DMS 273 treated with DMSO at 0.1 percent for 48 hours (cell line): ENCODE results near the gene FAM20C.
"Not testable (repeated sequence)": the region's sequence is repeated elsewhere in the genome, so short reads cannot be mapped to it uniquely, and the experiment has no call there.

Experiments
- DNase-seq: peaks from one replicate; lab custom pipeline; 2025; lab: John Stamatoyannopoulos, UW

The FAM20C gene

GRCh38 chr7:259191-259505, 66.8 kb downstream of the FAM20C start:
- no peak for DNase-seq

GRCh38 chr7:259751-260405, 67.5 kb downstream of the FAM20C start:
- no peak for DNase-seq

- DNase-seq: no peak
Measured at GRCh38 chr7:260441-261281, 68.3 kb downstream of the FAM20C start.

GRCh38 chr7:261341-262250, 69.2 kb downstream of the FAM20C start:
- DNase-seq: no peak

- DNase-seq: no peak
Measured at GRCh38 chr7:262251-262572, 69.8 kb downstream of the FAM20C start.

GRCh38 chr7:262631-263311, 70.4 kb downstream of the FAM20C start:
- not testable (repeated sequence) for DNase-seq

- DNase-seq: not testable (repeated sequence)
Measured at GRCh38 chr7:263483-264351, 71.3 kb downstream of the FAM20C start.

GRCh38 chr7:264541-265191, 72.3 kb downstream of the FAM20C start:
- DNase-seq: no peak

GRCh38 chr7:265192-265997, 73.0 kb downstream of the FAM20C start:
- no peak for DNase-seq

- DNase-seq: no peak
Measured at GRCh38 chr7:265998-266850, 73.9 kb downstream of the FAM20C start.

- no peak for DNase-seq
Measured at GRCh38 chr7:266851-267840, 74.8 kb downstream of the FAM20C start.

GRCh38 chr7:268991-269390, 76.6 kb downstream of the FAM20C start:
- no peak for DNase-seq

- DNase-seq: no peak
Measured at GRCh38 chr7:269721-270120, 77.3 kb downstream of the FAM20C start.

GRCh38 chr7:270351-270983, 78.1 kb downstream of the FAM20C start:
- DNase-seq: no peak

GRCh38 chr7:271266-272107, 79.1 kb downstream of the FAM20C start:
- DNase-seq: no peak

- no peak for DNase-seq
Measured at GRCh38 chr7:272108-272615, 79.8 kb downstream of the FAM20C start.
